Right lobe of liver (tissue), 4 donors: ENCODE results near the gene BOLA3.

Experiments used
- CTCF ChIP-seq, 4 donors: fragments of 200-600 bp in 3 of 4; fragments of 450-650 bp in 1 of 4; IDR thresholded peaks; one replicate each; pipeline versions ENCODE4 v1.5.1 to v1.8.0; 2016 to 2022; ENCODE audit warnings: antibody characterized with exemption in 4 of 4, mild to moderate bottlenecking in 2 of 4
- POLR2A ChIP-seq: fragments of 450-650 bp; IDR thresholded peaks from one replicate; pipeline ENCODE4 v1.6.1; 2017; ENCODE audit warnings: antibody characterized with exemption, mild to moderate bottlenecking
- donor health status: DM: no; HTN: no; CAD: no.
- donor health status: DM: no; HTN: no; CAD: no.
- donor health status: DM: no; HTN: yes; CAD: no.

- TF ChIP-seq CTCF (IDR thresholded peaks at IDR 0.05) (no peak), POLR2A (no peak)
These were observed 49.3 kb upstream of the BOLA3 start for GRCh38 chr2:74197049-74197448.
